KOPT-K1 (cell line): ENCODE results near the gene SLC10A3.

Experiments
- H3K27ac ChIP-seq: fragments of 200-600 bp; sonication (generic); 2 replicates; pipeline ENCODE4 v1.5.1; 2016; ENCODE audit warnings: antibody characterized with exemption, mild to moderate bottlenecking, low read depth, low read length; ENCODE audit not compliant: poor library complexity, severe bottlenecking
- H3K36me3 ChIP-seq: fragments of 200-600 bp; sonication (generic); 2 replicates; pipeline ENCODE4 v1.5.1; 2017; ENCODE audit warnings: antibody characterized with exemption, mild to moderate bottlenecking, low read length, moderate library complexity; ENCODE audit not compliant: insufficient read depth
- H3K9me3 ChIP-seq: fragments of 200-600 bp; sonication (generic); 2 replicates; pipeline ENCODE4 v1.5.1; 2017; ENCODE audit warnings: antibody characterized with exemption, low read length, mild to moderate bottlenecking; ENCODE audit not compliant: insufficient read depth, poor library complexity, severe bottlenecking

SLC10A3 gene

DNA sequence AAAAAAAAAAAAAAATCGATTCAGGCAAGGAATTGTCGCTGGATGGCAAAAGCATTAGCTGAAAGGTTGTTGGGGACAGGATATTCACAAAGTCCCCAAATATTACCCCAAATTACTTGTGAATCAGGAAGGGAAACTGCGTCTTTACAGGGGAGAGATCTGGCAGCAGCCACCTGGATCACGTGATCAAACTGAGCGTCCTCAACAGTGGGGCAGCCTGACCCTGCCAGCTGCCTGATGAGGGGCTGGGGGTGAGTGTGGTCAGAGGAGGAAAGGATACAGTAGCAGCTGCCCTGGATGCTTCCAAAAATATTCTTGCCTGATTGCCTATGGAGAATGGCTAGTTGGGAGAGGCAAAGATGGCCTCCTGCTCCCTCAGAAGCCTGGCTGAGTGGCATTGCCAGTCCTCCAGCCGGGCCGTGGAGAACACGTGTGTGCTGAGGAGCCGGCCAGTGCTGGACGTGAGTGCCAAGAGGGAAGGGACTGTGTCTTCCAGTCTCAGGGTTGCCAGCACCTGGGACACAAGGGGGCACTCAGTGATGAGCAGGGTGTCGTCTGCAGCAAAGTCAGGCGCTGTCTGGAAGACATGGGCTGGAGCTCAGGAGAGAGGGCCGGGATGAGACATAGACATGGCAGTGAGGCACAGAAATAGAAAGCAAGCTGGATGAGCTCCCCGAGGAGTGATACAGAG, 8.4 kb downstream of the SLC10A3 start:
- Histone ChIP-seq H3K36me3 (peaks cover 23% of the 10 kb centered on the region), H3K27ac (no peak overlapping the region), H3K9me3 (no peaks in the 10 kb centered on the region)

DNA sequence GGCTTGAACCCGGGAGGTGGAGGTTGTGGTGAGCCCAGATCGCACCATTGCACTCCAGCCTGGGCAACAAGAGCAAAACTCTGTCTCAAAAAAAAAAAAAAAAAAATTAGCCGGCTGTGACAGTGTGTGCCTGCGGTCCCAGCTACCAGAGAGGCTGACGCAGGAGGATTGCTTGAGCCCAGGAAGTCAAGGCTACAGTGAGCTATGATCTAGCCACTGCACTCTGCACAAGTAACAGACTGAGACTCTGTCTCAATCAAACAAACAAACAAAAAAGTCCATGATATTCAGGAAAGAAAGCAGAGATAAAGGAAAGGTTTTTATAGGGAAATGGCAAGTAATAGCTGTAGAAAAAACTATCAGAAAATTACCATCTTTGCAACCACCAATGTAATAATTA, 9.2 kb downstream of the SLC10A3 start:
- Histone ChIP-seq H3K27ac (no peak overlapping the region), H3K9me3 (no peaks in the 10 kb centered on the region), H3K36me3 (peaks cover 23% of the 10 kb centered on the region)

DNA sequence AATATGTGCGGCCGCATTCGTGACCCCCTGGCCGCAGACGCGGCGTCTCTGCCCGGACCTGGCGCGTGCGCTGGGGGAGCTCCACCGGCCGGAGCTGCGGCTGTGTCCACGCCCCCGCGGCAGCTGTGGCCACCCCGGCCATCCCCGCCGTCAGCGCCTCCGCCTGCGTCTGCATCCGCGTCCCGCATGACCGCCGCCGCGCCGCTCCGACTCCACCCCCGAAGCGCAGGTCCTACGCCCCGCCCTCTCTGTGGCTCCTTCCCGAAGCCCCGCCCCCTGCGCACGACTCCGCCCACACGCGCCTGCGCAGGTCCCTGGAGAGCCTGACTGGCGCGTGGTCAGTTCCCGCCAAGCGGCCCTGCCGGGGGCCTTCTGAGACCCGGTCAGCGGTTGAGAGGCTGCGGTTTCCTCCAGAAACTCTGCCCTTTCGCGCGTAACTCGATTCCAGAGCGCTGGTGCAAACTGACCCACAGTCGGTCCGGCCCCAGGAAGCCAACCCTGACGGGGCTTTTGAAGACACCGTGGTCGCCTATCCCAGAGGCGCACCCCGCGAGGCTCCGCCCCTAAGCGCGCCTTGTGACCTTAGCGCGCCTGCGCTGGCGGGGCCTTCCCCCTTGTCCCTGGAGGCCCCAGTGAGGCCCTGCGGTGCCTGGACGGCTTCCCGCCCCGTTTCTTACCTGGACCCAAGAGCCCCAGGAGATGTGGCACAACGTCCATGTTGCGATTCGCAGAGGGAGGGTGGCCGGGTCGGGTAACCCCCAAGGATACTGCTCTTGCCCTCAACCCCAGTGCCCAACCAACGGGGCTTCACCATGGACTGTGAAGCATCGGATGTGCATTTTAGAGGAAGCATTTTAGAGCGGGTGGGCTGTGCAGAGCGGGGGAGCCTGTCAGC, 11.5 kb downstream of the SLC10A3 start, which contains the start of gene LAGE3:
LAGE3 (minus strand) TSS at position 554 of the 895 bp plus-strand sequence; CDS start at position 188, 366 bp downstream.
- Histone ChIP-seq H3K9me3 (no peaks in the 10 kb centered on the region), H3K27ac (peak within 1 kb of the TSS; percentile 95), H3K36me3 (peaks cover 7% of the 10 kb centered on the region)

- H3K9me3 ChIP-seq = no peaks in the 10 kb centered on the region
- no peaks in the 10 kb centered on the region for H3K36me3 ChIP-seq
- peak overlapping the region; percentile 95 for H3K27ac ChIP-seq
These were observed 12.4 kb downstream of the SLC10A3 start for GRCh38 chrX:154477891-154478477.

DNA sequence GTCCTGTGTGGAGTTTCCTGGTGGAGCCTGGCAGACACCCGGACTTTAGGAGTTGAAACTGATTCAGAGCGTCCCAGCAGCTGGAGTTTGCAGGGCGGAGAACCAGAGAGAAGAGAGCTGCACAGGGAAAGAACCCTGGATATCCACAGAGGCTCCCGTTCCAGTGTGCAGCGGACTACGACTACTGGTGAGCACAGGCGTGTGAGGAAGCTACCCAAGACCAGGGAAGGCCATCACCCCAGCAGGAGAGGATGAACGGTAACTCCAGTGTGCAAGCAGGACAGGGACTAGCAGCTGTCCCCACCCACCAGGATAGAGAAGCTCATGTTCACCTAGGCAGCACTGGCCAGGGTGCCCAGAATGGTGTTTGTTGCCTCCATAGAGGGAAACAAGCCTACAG, 13.6 kb downstream of the SLC10A3 start:
- 0 out of 2 replicates have a peak, but pooled peaks cover 2% of the 10 kb centered on the region for H3K36me3 ChIP-seq
- H3K9me3 ChIP-seq = no peaks in the 10 kb centered on the region
- peak overlapping the region; percentile 95 for H3K27ac ChIP-seq

- Histone ChIP-seq H3K9me3 (no peaks in the 10 kb centered on the region), H3K27ac (no peak overlapping the region), H3K36me3 (peaks cover 32% of the 10 kb centered on the region; the same call in 1 of the 2 replicates)
These were observed 16.7 kb downstream of the SLC10A3 start for GRCh38 chrX:154473683-154474082.

DNA sequence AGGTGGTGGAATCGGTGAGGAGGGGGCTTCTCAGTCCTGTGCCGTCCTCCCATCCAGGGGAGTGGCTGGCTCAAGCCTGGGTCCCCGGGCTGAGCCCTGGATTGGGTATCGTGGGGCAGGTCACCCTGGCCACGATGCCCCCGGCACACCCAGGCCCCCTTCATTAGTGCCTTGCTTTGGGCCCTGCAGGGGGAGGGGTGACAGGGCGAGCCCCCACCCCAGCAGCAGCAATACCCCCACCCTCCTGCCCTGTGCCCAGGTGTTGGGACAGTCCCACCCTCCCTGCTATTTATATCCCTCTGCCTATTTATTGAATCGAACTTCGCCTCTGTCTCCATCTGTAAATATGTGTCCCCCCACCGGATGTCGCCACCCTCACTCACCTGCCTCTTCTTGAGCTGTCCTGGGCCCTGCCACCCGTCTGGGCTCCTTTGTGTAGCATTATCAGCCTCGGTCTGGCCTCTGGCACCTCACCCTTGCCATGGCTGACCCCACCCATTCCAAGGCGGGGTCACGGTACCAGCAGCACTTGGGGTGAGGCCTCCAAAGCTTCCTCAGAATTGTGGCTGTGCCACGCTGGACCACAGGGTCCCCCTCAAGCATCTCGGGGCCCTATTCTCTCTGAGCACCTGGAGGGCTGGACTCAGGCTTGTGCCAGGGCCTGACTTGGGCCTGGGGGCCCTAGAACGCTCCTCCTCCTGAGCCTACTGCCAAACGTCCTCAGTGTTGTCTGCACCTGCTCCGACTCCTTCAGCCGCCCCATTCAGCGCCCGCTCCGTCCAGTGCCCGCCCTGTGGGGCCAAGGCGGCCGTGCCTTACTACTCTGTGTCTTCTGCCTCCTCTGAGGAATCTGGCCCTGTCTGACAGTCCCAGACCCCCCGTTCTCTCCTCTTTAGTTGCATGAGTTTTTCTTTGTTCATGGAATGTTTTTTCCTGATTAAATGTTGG, 17.5 kb downstream of the SLC10A3 start:
- peaks cover 39% of the 10 kb centered on the region; the same call in 1 of the 2 replicates for H3K36me3 ChIP-seq
- H3K27ac ChIP-seq = no peak overlapping the region
- H3K9me3 ChIP-seq = no peaks in the 10 kb centered on the region

DNA sequence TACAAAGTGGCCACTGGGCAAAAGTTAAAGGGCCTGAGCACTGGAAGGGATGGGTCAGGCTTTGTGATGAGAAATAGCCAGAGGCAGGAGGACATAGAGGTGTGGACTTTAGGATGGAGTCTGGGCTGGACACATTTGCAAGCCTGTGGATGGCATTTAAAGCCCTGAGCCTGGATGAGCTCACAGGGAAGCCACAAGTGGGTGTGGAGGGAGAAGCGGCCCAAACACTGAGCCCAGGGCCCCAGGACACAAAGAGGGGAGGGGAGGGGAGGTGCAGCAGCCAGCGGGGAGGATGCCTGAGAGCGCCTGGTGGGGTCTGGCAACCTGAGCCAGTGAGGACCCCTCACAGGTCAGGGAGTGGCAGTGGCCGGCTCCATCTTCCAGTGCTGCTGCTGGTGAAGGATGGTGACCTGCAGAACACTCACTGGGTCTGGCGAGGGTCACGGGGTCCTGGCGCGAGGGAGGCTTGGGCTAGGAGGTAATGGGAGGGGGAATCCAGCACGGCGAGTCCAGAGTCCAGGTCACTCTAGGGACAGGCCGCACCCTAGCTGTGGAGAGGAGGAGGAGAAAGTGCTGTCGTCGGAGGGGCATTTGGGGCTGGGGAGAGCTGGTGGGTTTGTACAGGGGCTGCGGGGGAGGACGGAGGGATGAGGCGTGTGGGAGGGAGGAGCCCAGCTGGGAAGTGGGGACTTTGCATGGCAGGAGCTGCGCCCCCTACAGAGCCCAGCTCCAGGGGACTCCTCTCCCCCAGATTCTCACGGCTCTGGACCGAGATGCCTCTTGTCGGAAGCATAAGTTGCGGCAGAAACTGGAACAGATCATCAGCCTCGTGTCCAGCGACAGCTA, 18.4 kb downstream of the SLC10A3 start:
- H3K36me3 ChIP-seq = peaks cover 45% of the 10 kb centered on the region; the same call in 1 of the 2 replicates
- H3K9me3 ChIP-seq = no peaks in the 10 kb centered on the region
- no peak overlapping the region for H3K27ac ChIP-seq

- H3K9me3 ChIP-seq = no peaks in the 10 kb centered on the region
- H3K27ac ChIP-seq = no peak overlapping the region
- H3K36me3 ChIP-seq = peaks cover 53% of the 10 kb centered on the region; the same call in 1 of the 2 replicates
These were observed 19.4 kb downstream of the SLC10A3 start for GRCh38 chrX:154470914-154471568.

DNA sequence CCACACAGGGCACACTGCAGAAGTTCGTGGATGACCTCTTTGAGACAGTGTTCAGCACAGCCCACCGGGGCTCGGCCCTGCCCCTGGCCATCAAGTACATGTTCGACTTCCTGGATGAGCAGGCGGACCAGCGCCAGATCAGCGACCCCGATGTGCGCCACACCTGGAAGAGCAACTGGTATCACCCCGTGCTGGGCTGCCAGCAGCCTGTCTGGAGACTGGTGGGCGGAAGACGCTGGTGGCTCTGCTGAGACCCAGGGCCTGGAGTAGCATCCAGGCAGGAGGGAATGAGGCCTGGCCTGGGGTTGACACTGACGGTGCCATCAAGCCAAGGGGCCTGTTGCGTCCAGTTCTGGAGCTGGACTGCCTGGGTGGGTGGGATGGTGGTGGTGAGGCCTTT, 20.0 kb downstream of the SLC10A3 start:
- Histone ChIP-seq H3K9me3 (no peaks in the 10 kb centered on the region), H3K36me3 (peaks cover 58% of the 10 kb centered on the region; the same call in 1 of the 2 replicates)

GRCh38 chrX:154469880-154470279, 20.5 kb downstream of the SLC10A3 start:
- Histone ChIP-seq H3K27ac (no peak overlapping the region), H3K9me3 (no peaks in the 10 kb centered on the region), H3K36me3 (peaks cover 63% of the 10 kb centered on the region; the same call in 1 of the 2 replicates)

More for the DNA sequence above, 20.0 kb downstream of the SLC10A3 start:
- no peak overlapping the region for H3K27ac ChIP-seq

DNA sequence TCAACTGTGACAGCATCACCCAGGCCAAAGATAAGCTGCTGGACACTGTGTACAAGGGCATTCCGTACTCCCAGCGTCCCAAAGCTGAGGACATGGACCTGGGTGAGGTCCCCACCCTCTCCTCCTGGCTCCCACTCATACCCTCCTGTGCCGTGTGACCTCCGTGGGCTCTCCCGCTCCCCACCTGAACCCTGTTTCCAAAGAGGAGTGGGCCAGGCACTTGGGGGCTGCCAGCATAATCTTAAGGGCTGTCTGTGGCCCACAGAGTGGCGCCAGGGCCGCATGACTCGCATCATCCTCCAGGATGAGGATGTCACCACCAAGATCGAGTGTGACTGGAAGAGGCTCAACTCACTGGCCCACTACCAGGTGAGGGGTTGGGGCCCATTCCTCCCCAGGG, 21.3 kb downstream of the SLC10A3 start:
- no peak overlapping the region for H3K27ac ChIP-seq
- H3K36me3 ChIP-seq = peaks cover 71% of the 10 kb centered on the region; the same call in 1 of the 2 replicates
- H3K9me3 ChIP-seq = no peaks in the 10 kb centered on the region

DNA sequence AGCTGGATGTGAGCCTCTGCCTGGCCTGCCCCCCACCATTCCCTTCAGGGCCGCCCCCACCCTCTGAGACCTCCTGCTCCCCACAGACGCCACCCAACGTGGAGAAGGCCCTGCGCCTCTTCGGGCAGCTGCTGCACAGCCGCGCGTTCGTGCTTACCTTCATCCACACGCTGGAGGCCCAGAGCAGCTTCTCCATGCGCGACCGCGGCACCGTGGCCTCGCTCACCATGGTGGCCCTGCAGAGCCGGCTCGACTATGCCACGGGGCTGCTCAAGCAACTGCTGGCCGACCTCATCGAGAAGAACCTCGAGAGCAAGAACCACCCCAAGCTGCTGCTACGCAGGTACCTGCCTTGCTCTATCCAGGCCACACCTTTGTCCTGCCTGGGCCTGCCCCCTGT, 22.2 kb downstream of the SLC10A3 start:
- Histone ChIP-seq H3K36me3 (peaks cover 72% of the 10 kb centered on the region; the same call in 1 of the 2 replicates), H3K27ac (no peak overlapping the region), H3K9me3 (no peaks in the 10 kb centered on the region)
